HEK293T (cell line): ENCODE results near the gene MLLT3.

Experiments
- CTCF ChIA-PET: fragments of 350-600 bp; formaldehyde crosslinking; extraction: SDS; loops from one replicate; lab custom pipeline; 2021; ENCODE audit warnings: antibody characterized with exemption, inconsistent platforms; lab: Yijun Ruan, JAX
- POLR2A ChIA-PET: fragments of 350-600 bp; formaldehyde crosslinking; extraction: SDS; loops from one replicate; lab custom pipeline; 2020; ENCODE audit warnings: antibody characterized with exemption, inconsistent platforms; lab: Yijun Ruan, JAX
- DNase-seq: peaks from one replicate; pipeline ENCODE4 v3.0.0; 2012; ENCODE audit warnings: mixed read lengths; ENCODE audit errors: extremely low spot score
- ARNT ChIP-seq: fragments of 450-650 bp; IDR thresholded peaks from 2 replicates; pipeline ENCODE4 v1.6.1; 2017; ENCODE audit warnings: mild to moderate bottlenecking
- BHLHE40 ChIP-seq: fragments of 450-650 bp; IDR thresholded peaks from 2 replicates; pipeline ENCODE4 v1.6.1; 2016; ENCODE audit warnings: mild to moderate bottlenecking, moderate library complexity, borderline replicate concordance
- CTBP1 ChIP-seq: fragments of 450-650 bp; IDR thresholded peaks from 2 replicates; pipeline ENCODE4 v1.6.1; 2016; ENCODE audit warnings: borderline replicate concordance
- ELF4 ChIP-seq: fragments of 450-650 bp; IDR thresholded peaks from 2 replicates; pipeline ENCODE4 v1.6.1; 2017; ENCODE audit warnings: antibody characterized with exemption
- FOXA1 ChIP-seq: fragments of 450-650 bp; IDR thresholded peaks from 2 replicates; pipeline ENCODE4 v1.6.1; 2016; ENCODE audit warnings: mild to moderate bottlenecking
- FOXK2 ChIP-seq: fragments of 450-650 bp; IDR thresholded peaks from 2 replicates; pipeline ENCODE4 v1.6.1; 2016; ENCODE audit warnings: mild to moderate bottlenecking
- FOXM1 ChIP-seq: fragments of 450-650 bp; IDR thresholded peaks from 2 replicates; pipeline ENCODE4 v1.6.1; 2017; ENCODE audit warnings: mild to moderate bottlenecking, borderline replicate concordance
- HDGF ChIP-seq: fragments of 450-650 bp; IDR thresholded peaks from 2 replicates; pipeline ENCODE4 v1.6.1; 2017; ENCODE audit warnings: antibody characterized with exemption, borderline replicate concordance
- L3MBTL2 ChIP-seq: fragments of 450-650 bp; conservative IDR thresholded peaks from 2 replicates; pipeline ENCODE4 v1.6.1; 2016; ENCODE audit warnings: mild to moderate bottlenecking
- LEF1 ChIP-seq: fragments of 450-650 bp; IDR thresholded peaks from 2 replicates; pipeline ENCODE4 v1.6.1; 2017; ENCODE audit warnings: mild to moderate bottlenecking, borderline replicate concordance
- NFRKB ChIP-seq: fragments of 450-650 bp; IDR thresholded peaks from 2 replicates; pipeline ENCODE4 v1.6.1; 2016; ENCODE audit warnings: mild to moderate bottlenecking, moderate library complexity
- SP1 ChIP-seq: fragments of 450-650 bp; IDR thresholded peaks from 2 replicates; pipeline ENCODE4 v1.6.1; 2017
- SUZ12 ChIP-seq: fragments of 450-650 bp; IDR thresholded peaks from 2 replicates; pipeline ENCODE4 v1.6.1; 2016; ENCODE audit warnings: mild to moderate bottlenecking
- TARDBP ChIP-seq: fragments of 450-650 bp; IDR thresholded peaks from 2 replicates; pipeline ENCODE4 v1.6.1; 2016
- ZNF384 ChIP-seq: fragments of 450-650 bp; IDR thresholded peaks from 2 replicates; pipeline ENCODE4 v1.6.1; 2016
- TF ChIP-seq, protein P1 (sequence below): fragments of 450-650 bp; IDR thresholded peaks from 2 replicates; pipeline ENCODE4 v1.6.1; 2016

The MLLT3 gene

DNA sequence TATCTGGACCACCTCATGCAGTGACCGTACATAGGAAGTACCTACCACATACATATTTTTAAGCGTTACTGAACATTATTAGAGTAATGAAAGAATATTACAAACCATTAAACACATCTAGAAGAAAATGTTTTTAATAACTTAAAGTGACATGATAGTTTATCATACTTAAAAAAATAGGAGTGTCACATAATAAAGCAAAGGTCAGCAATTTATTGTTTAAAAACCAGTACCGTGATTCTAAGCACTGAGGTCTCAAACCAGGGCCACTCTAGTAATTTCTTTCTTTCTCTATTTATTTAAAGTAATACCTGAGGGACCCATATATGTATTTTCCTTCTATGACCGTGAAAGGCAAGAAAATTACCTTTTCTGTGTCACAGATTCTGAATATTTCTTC lies 216.0 kb downstream of the MLLT3 start:
- CTCF ChIA-PET = no interaction called here

DNA sequence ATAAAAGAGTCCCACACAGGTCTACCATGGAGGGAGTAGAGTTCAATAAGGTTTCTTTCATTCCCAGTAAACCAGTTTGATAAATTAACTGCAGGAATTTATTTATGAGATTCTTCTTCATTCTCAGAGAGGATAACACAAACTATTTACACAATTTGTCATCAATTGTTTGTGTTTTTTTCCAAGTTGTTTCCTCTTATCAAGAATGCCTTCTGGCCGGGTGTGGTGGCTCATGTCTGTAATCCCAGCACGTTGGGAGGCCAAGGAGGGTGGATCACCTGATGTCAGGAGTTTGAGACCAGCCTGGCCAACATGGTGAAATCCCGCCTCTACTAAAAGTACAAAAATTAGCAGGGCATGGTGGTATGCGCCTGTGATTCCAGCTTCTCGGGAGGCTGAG lies 216.7 kb downstream of the MLLT3 start:
- CTCF ChIA-PET = no interaction called here
- no peak for DNase-seq
- POLR2A ChIA-PET = no interaction called here
- TF ChIP-seq FOXM1 (no peak), HDGF (no peak)
- TF ChIP-seq, protein P1, sequence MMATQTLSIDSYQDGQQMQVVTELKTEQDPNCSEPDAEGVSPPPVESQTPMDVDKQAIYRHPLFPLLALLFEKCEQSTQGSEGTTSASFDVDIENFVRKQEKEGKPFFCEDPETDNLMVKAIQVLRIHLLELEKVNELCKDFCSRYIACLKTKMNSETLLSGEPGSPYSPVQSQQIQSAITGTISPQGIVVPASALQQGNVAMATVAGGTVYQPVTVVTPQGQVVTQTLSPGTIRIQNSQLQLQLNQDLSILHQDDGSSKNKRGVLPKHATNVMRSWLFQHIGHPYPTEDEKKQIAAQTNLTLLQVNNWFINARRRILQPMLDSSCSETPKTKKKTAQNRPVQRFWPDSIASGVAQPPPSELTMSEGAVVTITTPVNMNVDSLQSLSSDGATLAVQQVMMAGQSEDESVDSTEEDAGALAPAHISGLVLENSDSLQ = no peak

More for the DNA sequence above, 216.0 kb downstream of the MLLT3 start:
- no peak for DNase-seq
- POLR2A ChIA-PET = interaction anchor here (1.2 kb wide), 1 partner anchor 11 kb away, joined by 3 read pairs; no protein-coding TSS in a partner anchor
- no peak for TF ChIP-seq NFRKB
- TF ChIP-seq HDGF = no peak
- TF ChIP-seq TARDBP = no peak

DNA sequence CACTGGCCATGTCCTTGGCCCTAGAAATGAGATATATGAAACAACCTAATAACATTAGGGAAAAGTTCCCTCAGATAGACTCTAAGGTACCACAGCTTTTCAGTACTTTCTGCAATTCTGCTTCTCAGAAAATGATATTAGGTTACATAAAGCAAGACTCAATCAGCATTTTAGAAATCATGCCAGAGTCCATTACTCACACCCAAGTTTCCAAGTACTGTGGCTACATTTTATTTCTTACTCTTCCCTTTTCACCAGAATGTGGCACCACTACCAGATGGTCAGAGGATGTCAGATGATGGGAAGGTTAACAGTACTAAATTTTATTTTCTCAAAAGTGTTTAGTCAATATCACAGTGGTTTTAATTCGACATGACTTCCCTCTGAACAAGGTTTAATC lies 217.2 kb downstream of the MLLT3 start:
- POLR2A ChIA-PET = no interaction called here
- TF ChIP-seq ELF4 = no peak
- TF ChIP-seq SP1 = no peak
- TF ChIP-seq SUZ12 = no peak
- no peak for TF ChIP-seq NFRKB
- TF ChIP-seq HDGF = no peak
- TF ChIP-seq FOXK2 = no peak
- TF ChIP-seq LEF1 = no peak
- no peak for TF ChIP-seq L3MBTL2
- TF ChIP-seq ARNT = no peak
- TF ChIP-seq FOXM1 = no peak
- no peak for DNase-seq
- CTCF ChIA-PET = interaction anchor here (0.5 kb wide), 1 partner anchor 52 kb away, joined by 4 read pairs; no protein-coding TSS in a partner anchor

DNA sequence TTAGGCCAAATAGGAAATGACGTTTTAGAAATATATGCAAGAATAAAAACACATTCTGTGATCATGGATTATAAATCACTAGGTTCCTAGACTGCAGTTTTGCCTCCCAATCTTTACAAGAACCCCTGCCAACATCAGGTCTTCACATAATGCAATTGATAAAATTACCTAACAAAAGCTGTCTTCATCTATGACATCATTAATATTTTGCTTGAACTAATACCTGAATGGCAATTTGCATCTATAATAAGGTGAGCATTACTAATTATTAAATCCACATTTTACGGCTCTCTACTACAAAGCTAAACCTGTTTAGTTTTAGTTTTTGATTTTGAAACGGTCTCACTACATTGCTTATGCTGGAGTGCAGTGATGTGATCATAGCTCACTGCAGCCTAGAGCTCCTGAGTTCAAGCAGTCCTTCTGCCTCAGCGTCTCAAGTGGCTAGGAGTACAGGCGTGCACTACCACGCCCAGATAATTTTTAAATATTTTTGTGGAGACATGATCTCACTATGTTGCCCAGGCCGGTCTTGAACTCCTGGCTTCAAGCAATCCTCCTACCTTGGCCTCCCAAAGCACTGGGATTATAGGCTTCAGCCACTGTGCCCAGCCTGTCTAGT lies 218.0 kb downstream of the MLLT3 start:
- ChIA-PET CTCF (interaction anchor here (0.5 kb wide), 1 partner anchor 53 kb away, joined by 4 read pairs; no protein-coding TSS in a partner anchor), POLR2A (no interaction called here)
- DNase-seq = no peak
- no peak for TF ChIP-seq NFRKB
- TF ChIP-seq FOXM1 = no peak
- TF ChIP-seq CTBP1 = no peak
- no peak for TF ChIP-seq ZNF384
- no peak for TF ChIP-seq BHLHE40
- no peak for TF ChIP-seq HDGF
- no peak for TF ChIP-seq ELF4
- no peak for TF ChIP-seq TARDBP
- TF ChIP-seq, protein P1 = no peak
- TF ChIP-seq LEF1 = no peak
- no peak for TF ChIP-seq FOXA1
- no peak for TF ChIP-seq SP1
- no peak for TF ChIP-seq FOXK2
- no peak for TF ChIP-seq ARNT
- TF ChIP-seq SUZ12 = no peak
- no peak for TF ChIP-seq L3MBTL2

DNA sequence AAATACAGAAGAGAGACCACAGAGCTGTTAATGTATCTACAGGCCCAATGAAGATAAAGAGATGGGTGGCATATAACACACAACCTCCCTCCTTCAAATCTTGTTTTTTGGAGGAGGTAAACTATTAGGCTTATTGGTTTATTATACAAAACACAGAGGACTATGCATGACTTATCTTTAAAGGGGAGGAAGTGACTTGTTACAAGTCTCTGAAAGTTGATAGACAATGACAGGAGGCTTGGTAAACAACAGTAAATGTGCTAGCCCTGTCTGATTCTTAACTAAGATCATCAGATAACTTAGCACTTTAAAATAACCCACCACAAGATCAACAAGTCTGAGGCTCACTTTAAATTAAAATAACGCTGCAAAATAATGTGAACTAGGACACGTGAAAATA lies 219.0 kb downstream of the MLLT3 start:
- no peak for DNase-seq
- POLR2A ChIA-PET = no interaction called here
- CTCF ChIA-PET = no interaction called here
- TF ChIP-seq CTBP1 (no peak), ELF4 (no peak), L3MBTL2 (no peak)

DNA sequence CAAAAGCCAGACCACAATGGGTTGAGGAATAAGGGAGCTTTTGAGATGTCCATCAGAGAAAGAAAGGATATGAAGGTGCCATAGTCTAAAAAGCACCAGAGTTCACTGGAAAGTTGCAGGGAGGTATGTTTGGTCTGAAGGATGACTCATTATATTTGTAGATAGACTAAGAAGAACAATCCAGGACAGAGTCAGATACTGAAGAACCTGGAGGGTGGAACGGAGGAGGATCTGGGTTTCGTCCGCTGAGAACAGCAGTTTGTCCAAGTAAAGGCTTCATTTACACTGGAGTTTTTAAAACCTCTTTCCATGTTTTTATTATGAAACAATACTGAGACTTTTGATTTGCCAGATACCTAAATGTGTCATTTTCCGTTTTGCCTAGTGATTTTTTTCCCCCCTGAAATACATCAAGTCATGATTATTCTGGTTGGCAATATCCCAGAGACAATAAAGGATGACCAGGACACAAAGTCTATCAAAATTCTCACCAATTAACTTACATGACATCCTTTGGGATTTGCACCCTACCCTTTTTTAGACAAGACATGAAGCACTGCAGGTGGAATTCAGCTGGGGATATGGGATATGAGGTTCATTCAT lies 219.9 kb downstream of the MLLT3 start:
- CTCF ChIA-PET = interaction anchor here (0.6 kb wide), 1 partner anchor 122 kb away, joined by 3 read pairs; no protein-coding TSS in a partner anchor
- no peak for TF ChIP-seq CTBP1
- no peak for TF ChIP-seq SP1
- TF ChIP-seq NFRKB = no peak

DNA sequence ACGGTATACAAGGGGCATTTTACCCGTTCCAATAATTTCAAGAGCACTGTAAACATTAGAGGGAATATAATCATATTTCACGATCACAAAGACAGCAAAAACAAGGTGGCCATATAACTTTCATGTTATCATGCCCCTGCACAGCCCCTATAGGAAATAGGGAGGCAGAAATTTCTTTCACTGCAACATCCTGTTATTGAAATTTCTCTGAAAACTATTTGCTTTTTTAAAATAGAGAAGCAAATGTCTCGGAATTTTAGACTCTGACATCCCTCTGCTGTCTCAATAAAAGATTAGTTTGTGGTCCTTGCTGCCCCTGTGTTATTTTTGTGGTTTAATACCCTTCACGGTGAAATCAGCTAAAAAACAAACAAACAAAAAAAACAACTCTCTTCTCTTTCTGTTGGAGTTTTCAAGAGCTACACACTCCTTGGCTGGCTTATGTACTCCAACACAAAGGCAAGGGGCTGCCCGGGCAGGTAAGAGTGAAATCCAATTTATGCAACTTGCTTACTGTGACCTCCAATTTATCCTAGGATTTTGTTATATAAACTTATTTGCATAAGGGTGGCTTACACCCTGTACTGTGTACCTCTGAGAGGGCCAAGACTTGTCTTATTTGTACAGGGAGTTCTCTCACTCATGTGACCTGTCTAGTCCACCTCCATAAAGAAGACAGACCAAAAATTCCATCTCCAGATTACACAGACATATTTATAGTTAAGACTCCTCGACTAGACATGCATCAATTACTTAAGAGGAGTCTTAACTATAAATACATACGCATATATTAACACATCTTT lies 223.6 kb downstream of the MLLT3 start:
- ChIA-PET CTCF (no interaction called here), POLR2A (no interaction called here)
- no peak for DNase-seq
- TF ChIP-seq ZNF384 = no peak
- no peak for TF ChIP-seq HDGF
- TF ChIP-seq ARNT = no peak
- TF ChIP-seq, protein P1 = no peak

More for the DNA sequence above, 219.9 kb downstream of the MLLT3 start:
- POLR2A ChIA-PET = no interaction called here
- DNase-seq = no peak
